Kidney epithelial cell (primary cell): ENCODE data around the gene SGMS1. TPM values are rescaled to one million over a fixed set of nuclear protein-coding genes. Genes with fewer than 3 reads are reported as not detected.

ENCODE experiments used
- DNase-seq: peaks from one replicate; pipeline ENCODE4 v3.0.0-alpha.2; 2010; ENCODE audit warnings: low read depth
- H3K27me3 ChIP-seq: 2 replicates; pipeline ENCODE4 v1.6.0; 2011; ENCODE audit warnings: low read length; ENCODE audit not compliant: control insufficient read depth, insufficient read depth
- H3K36me3 ChIP-seq: 2 replicates; pipeline ENCODE4 v1.5.1; 2011; ENCODE audit warnings: low read length; ENCODE audit not compliant: control insufficient read depth, insufficient read depth
- H3K4me3 ChIP-seq: 2 replicates; pipeline ENCODE4 v1.5.1; 2011; ENCODE audit warnings: low read depth, mild to moderate bottlenecking, control low read depth, low read length
- total RNA-seq: library from RNA; depleted of rRNA; stranded (reverse); fragments of >200 nt; gene quantifications from 2 replicates; pipeline ENCODE4 v1.2.3, GENCODE V29; 2015
- TF ChIP-seq, protein P1 (sequence below): IDR thresholded peaks from 2 replicates; pipeline ENCODE4 v1.5.1; 2011; ENCODE audit warnings: mild to moderate bottlenecking, moderate library complexity, low read length, control low read depth, inconsistent platforms; ENCODE audit not compliant: insufficient read depth, poor library complexity, severe bottlenecking

SGMS1 gene
- total RNA-seq, 1 donor from 2014 or later, result 27.0 TPM

DNA sequence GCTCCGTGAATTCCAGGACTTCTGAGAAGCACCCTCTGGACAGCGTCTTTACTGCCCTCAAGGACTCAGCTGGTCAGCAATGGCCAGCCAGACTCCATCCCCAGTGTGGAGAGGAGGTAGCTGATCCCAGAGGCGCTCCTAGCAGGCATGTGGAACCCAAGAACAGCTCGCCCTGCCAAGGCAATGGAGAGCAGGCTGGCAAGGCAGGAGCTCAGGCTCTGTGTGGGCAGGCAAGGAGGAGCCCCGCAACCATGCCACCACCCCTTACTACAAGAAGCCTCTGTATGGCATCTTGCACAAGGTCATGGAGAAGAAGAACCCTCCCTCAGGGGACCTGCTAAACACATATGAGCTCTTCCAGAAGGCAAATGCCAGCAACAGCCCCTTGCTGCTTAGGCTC, 34.4 kb upstream of the SGMS1 start:
- TF ChIP-seq, protein P1, sequence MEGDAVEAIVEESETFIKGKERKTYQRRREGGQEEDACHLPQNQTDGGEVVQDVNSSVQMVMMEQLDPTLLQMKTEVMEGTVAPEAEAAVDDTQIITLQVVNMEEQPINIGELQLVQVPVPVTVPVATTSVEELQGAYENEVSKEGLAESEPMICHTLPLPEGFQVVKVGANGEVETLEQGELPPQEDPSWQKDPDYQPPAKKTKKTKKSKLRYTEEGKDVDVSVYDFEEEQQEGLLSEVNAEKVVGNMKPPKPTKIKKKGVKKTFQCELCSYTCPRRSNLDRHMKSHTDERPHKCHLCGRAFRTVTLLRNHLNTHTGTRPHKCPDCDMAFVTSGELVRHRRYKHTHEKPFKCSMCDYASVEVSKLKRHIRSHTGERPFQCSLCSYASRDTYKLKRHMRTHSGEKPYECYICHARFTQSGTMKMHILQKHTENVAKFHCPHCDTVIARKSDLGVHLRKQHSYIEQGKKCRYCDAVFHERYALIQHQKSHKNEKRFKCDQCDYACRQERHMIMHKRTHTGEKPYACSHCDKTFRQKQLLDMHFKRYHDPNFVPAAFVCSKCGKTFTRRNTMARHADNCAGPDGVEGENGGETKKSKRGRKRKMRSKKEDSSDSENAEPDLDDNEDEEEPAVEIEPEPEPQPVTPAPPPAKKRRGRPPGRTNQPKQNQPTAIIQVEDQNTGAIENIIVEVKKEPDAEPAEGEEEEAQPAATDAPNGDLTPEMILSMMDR, result no peak
- Histone ChIP-seq H3K27me3 (no peaks in the 10 kb centered on the region), H3K36me3 (no peaks in the 10 kb centered on the region), H3K4me3 (no peak overlapping the region)
- no peak for DNase-seq

DNA sequence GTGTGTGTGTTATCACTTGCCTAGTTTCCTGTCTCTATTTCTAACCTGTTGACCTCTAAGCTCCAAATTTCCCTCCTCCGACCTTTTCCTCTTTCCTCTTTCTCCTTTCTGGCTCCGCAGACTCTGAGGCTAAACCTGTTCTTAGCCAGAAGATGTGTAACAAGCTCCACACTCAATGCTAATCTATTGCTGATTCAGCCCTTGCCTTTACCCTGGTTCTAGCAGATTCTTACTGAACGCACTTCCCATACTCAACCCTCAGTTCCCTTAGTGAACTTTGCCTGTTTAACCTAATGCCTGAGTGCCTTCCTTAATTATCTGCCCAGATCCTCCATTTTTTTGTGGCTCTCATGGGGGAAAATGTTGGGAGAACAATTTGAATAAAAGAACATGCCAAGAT, 30.0 kb upstream of the SGMS1 start:
- no peak for DNase-seq
- no peak overlapping the region for H3K4me3 ChIP-seq
- H3K36me3 ChIP-seq, result no peaks in the 10 kb centered on the region
- TF ChIP-seq, protein P1, result no peak
- H3K27me3 ChIP-seq, result no peaks in the 10 kb centered on the region

DNA sequence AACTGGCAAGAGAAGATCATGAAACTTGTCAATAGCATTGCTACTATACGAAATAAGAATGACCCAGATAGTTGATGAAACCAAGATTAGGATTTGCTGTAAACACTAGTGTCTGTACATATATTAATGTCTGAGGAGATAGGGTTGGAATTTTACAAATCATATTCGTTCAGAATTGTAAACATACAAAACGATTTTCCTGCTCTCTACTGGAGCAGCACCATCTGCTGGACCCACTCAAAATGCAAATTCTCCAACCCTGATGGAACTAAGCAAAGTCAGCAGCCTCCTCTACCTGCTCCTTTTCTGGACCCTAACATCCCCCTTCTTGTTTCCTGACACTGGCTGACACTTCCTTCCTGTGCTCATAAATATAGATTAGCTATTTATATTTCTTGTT, 29.4 kb upstream of the SGMS1 start:
- DNase-seq, result no peak
- H3K4me3 ChIP-seq, result no peak overlapping the region
- H3K27me3 ChIP-seq, result no peaks in the 10 kb centered on the region
- TF ChIP-seq, protein P1, result peak; percentile 43
- H3K36me3 ChIP-seq, result no peaks in the 10 kb centered on the region

DNA sequence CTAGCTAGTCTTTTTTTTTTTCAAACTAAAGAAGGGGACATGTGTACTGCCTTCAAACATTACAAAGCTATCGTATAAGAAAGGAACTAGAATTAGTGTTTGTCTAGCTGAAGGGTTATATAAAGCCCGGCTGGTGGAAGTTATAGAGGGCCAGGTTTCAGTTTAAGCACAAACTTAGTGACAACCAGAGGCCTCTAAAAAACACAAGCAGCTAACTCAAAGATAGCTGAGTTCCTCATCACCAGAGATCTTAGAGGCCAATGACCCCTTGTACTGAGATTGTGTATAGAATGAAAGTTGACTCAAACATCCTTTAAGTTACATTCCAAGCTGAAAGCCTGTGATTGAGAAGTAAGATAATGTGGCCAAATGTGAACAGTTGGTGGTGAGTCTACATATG, 28.1 kb upstream of the SGMS1 start:
- DNase-seq, result no peak
- Histone ChIP-seq H3K27me3 (no peaks in the 10 kb centered on the region), H3K4me3 (no peak overlapping the region), H3K36me3 (no peaks in the 10 kb centered on the region)
- TF ChIP-seq, protein P1, result no peak

DNA sequence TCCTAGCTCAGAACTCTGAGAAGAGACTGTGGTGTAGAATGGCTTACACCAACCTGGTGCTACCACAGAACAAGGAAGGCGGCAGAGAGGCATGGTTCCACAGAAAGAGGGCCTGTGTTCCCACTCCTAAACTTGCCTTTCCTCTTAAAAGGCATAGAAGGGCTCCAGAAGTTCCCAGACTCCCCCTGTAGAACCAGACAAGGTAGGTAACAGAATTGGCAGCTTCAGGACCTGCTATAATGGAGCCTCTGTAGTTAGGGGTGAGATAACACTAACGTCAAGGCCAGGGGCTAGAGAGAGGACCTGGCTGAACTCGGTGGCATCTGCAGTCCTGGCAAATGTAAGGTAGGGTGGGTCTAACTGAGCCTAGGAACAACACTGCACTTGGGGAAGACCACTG, 26.7 kb upstream of the SGMS1 start:
- H3K36me3 ChIP-seq, result no peaks in the 10 kb centered on the region
- DNase-seq, result no peak
- no peak overlapping the region for H3K4me3 ChIP-seq
- TF ChIP-seq, protein P1, result no peak
- H3K27me3 ChIP-seq, result no peaks in the 10 kb centered on the region

DNA sequence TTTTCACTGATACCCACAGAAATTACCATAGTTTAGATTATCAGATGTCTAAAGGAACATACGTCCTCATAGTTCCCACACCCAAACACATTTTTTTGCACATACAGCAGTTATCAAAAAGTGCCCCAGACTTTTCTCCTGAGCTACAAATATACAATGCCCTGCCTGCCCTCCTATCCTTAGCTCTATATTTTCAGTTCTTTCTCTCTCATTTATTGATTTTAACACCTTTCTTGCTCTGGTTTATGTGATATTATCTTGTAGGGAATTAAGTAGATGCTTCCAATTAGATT, 25.1 kb upstream of the SGMS1 start:
- TF ChIP-seq, protein P1, result no peak
- Histone ChIP-seq H3K4me3 (no peak overlapping the region), H3K36me3 (no peaks in the 10 kb centered on the region), H3K27me3 (no peaks in the 10 kb centered on the region)
- DNase-seq, result no peak
